ENCODE measurements around the gene FRA10AC1. TPM values are rescaled to one million over a fixed set of nuclear protein-coding genes. Genes with fewer than 3 reads are reported as not detected.

FRA10AC1 gene, protein sequence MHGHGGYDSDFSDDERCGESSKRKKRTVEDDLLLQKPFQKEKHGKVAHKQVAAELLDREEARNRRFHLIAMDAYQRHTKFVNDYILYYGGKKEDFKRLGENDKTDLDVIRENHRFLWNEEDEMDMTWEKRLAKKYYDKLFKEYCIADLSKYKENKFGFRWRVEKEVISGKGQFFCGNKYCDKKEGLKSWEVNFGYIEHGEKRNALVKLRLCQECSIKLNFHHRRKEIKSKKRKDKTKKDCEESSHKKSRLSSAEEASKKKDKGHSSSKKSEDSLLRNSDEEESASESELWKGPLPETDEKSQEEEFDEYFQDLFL
- total RNA-seq = 10 to 100 TPM; 15.2 to 24.1 (median 18.2) TPM
- 28.9 TPM for total RNA-seq (2013)
- total RNA-seq = 11.1 to 40.1 (median 22.1) reads per million in 29 experiments

- under 1% methylated on average over 50 of the region's 52 CpGs for WGBS (ENCODE audit: insufficient coverage)
- Mint-ChIP-seq H3K27me3 (no peaks in the 10 kb centered on the region), H3K27ac (no peak within 1 kb of the TSS), H3K36me3 (peaks cover 8% of the 10 kb centered on the region), H3K4me1 (peaks cover 17 to 22% (median 18%) of the 10 kb centered on the region in 3 donors), H3K9me3 (no peaks in the 10 kb centered on the region), H3K4me3 (no peak within 1 kb of the TSS)
- H3K36me3 ChIP-seq (ENCODE audit: control insufficient read depth in 2 of 2, extremely low read depth in 1 of 2, insufficient read depth in 1 of 2, low read length in 1 of 2) = peaks cover 0 to 3% of the 10 kb centered on the region in 2 donors
- H3K9me3 ChIP-seq = no peaks in the 10 kb centered on the region
- DNase-seq = peak; percentile 72 to 92 (median 84)
- peak within 1 kb of the TSS; percentile 89 to 98 for H3K4me3 ChIP-seq (ENCODE audit: control insufficient read depth in 1 of 2, extremely low read depth in 1 of 2, low read length in 1 of 2)
- peaks cover 11 to 20% of the 10 kb centered on the region in 2 experiments for H3K4me1 ChIP-seq (ENCODE audit: control insufficient read depth in 1 of 2, extremely low read depth in 1 of 2, insufficient read depth in 2 of 2, low read length in 2 of 2)
- ChIA-PET CTCF (interaction anchor here (0.5 to 1.7 kb wide), 12 partner anchors 16 to 1412 kb away, joined by 3 to 7 read pairs (median 3); partner anchors contain the start of genes CPEB3 (in 1 of the 2), MARCHF5 (in 1 of the 2) and NOC3L (in 1 of the 2)), POLR2A (interaction anchor here (0.6 to 1.0 kb wide), 7 partner anchors 9 to 854 kb away, joined by 3 to 5 read pairs (median 3); partner anchors contain the start of gene EXOC6 (in 1 of the 2))
- H3K27ac ChIP-seq (ENCODE audit: low read length) = peak within 1 kb of the TSS; percentile 73
- peak; percentile 84 to 88 (median 86) for ATAC-seq (replicated peaks in 1 of 4)
- no peaks in the 10 kb centered on the region for H3K27me3 ChIP-seq (replicated peaks in 1 of 2; ENCODE audit: control insufficient read depth in 2 of 2, extremely low read depth in 1 of 2, insufficient read depth in 2 of 2, low read length in 1 of 2)
These were observed at the start of gene FRA10AC1 for GRCh38 chr10:93702210-93703001. FRA10AC1 (minus strand) TSS chr10:93702592; CDS start chr10:93700106, 2,486 bp downstream.

- Mint-ChIP-seq H3K9me3 (no peaks in the 10 kb centered on the region), H3K27me3 (peaks cover 12 to 30% of the 10 kb centered on the region in 2 donors), H3K4me1 (peaks cover 6 to 14% (median 7%) of the 10 kb centered on the region in 3 donors), H3K4me3 (peak overlapping the region in 2 of 3 donors; percentile 17 to 53), H3K36me3 (no peaks in the 10 kb centered on the region), H3K27ac (no peak overlapping the region)
- CTCF ChIA-PET = no interaction called here
- Histone ChIP-seq H3K4me1 (ENCODE audit: control insufficient read depth in 1 of 2, extremely low read depth in 1 of 2, insufficient read depth in 2 of 2, low read length in 2 of 2) (peaks cover 0 to 3% of the 10 kb centered on the region in 2 experiments), H3K36me3 (ENCODE audit: control insufficient read depth in 2 of 2, extremely low read depth in 1 of 2, insufficient read depth in 1 of 2, low read length in 1 of 2) (no peaks in the 10 kb centered on the region), H3K27me3 (replicated peaks in 1 of 2; ENCODE audit: control insufficient read depth in 2 of 2, extremely low read depth in 1 of 2, insufficient read depth in 2 of 2, low read length in 1 of 2) (peaks cover 2 to 13% of the 10 kb centered on the region in 2 experiments), H3K27ac (ENCODE audit: low read length) (no peak overlapping the region), H3K9me3 (no peaks in the 10 kb centered on the region), H3K4me3 (ENCODE audit: control insufficient read depth in 1 of 2, extremely low read depth in 1 of 2, low read length in 1 of 2) (peak overlapping the region in 1 of 2 donors; percentile 40)
- DNase-seq (peak in 6 of 35 experiments; percentile 2 to 35 (median 10)), ATAC-seq (replicated peaks in 1 of 4) (peak in 3 of 4 experiments; percentile 35 to 65 (median 45))
- WGBS (ENCODE audit: insufficient coverage) = 0% methylated on average over 2 of the region's 5 CpGs
- POLR2A ChIA-PET = no interaction called here
These were observed 49.4 kb upstream of the FRA10AC1 start for GRCh38 chr10:93751832-93752231.

- H3K9me3 Mint-ChIP-seq = no peaks in the 10 kb centered on the region
- POLR2A ChIA-PET = no interaction called here
- H3K4me3 ChIP-seq (ENCODE audit: control insufficient read depth in 1 of 2, extremely low read depth in 1 of 2, low read length in 1 of 2) = no peak overlapping the region
- H3K4me1 Mint-ChIP-seq = peaks cover 6 to 14% (median 7%) of the 10 kb centered on the region in 3 donors
- WGBS (ENCODE audit: insufficient coverage) = 65% methylated on average over 5 of the region's 7 CpGs
- peaks cover 9 to 25% of the 10 kb centered on the region in 2 donors for H3K27me3 Mint-ChIP-seq
- H3K36me3 Mint-ChIP-seq = no peaks in the 10 kb centered on the region
- H3K27me3 ChIP-seq (replicated peaks in 1 of 2; ENCODE audit: control insufficient read depth in 2 of 2, extremely low read depth in 1 of 2, insufficient read depth in 2 of 2, low read length in 1 of 2) = peaks cover under 1 to 13% of the 10 kb centered on the region in 2 experiments
- peaks cover 0 to 3% of the 10 kb centered on the region in 2 experiments for H3K4me1 ChIP-seq (ENCODE audit: control insufficient read depth in 1 of 2, extremely low read depth in 1 of 2, insufficient read depth in 2 of 2, low read length in 2 of 2)
- no peaks in the 10 kb centered on the region for H3K9me3 ChIP-seq
- ATAC-seq (replicated peaks in 1 of 4) = no peak
- H3K4me3 Mint-ChIP-seq = no peak overlapping the region
- DNase-seq = no peak
- no peaks in the 10 kb centered on the region for H3K36me3 ChIP-seq (ENCODE audit: control insufficient read depth in 2 of 2, extremely low read depth in 1 of 2, insufficient read depth in 1 of 2, low read length in 1 of 2)
- CTCF ChIA-PET = no interaction called here
- no peak overlapping the region for H3K27ac ChIP-seq (ENCODE audit: low read length)
- H3K27ac Mint-ChIP-seq = no peak overlapping the region
These were observed 48.7 kb upstream of the FRA10AC1 start for GRCh38 chr10:93751124-93751523.

- peaks cover 6 to 14% (median 7%) of the 10 kb centered on the region in 3 donors for H3K4me1 Mint-ChIP-seq
- no peak overlapping the region for H3K4me3 ChIP-seq (ENCODE audit: control insufficient read depth in 1 of 2, extremely low read depth in 1 of 2, low read length in 1 of 2)
- POLR2A ChIA-PET = no interaction called here
- H3K4me1 ChIP-seq (ENCODE audit: control insufficient read depth in 1 of 2, extremely low read depth in 1 of 2, insufficient read depth in 2 of 2, low read length in 2 of 2) = peaks cover 0 to 3% of the 10 kb centered on the region in 2 experiments
- CTCF ChIA-PET = interaction anchor here in 1 of 2 donors (0.6 kb wide), 1 partner anchor 602 kb away, joined by 4 read pairs; no protein-coding TSS in a partner anchor
- H3K27me3 ChIP-seq (replicated peaks in 1 of 2; ENCODE audit: control insufficient read depth in 2 of 2, extremely low read depth in 1 of 2, insufficient read depth in 2 of 2, low read length in 1 of 2) = peaks cover 0 to 11% of the 10 kb centered on the region in 2 experiments
- H3K9me3 ChIP-seq = no peaks in the 10 kb centered on the region
- H3K27me3 Mint-ChIP-seq = peaks cover 10 to 24% of the 10 kb centered on the region in 2 donors
- ATAC-seq (replicated peaks in 1 of 4) (no peak), DNase-seq (no peak)
- no peak overlapping the region for H3K4me3 Mint-ChIP-seq
- WGBS (ENCODE audit: insufficient coverage) = 93% methylated on average over 5 of the region's 5 CpGs
- H3K9me3 Mint-ChIP-seq = no peaks in the 10 kb centered on the region
- no peaks in the 10 kb centered on the region for H3K36me3 Mint-ChIP-seq
- H3K36me3 ChIP-seq (ENCODE audit: control insufficient read depth in 2 of 2, extremely low read depth in 1 of 2, insufficient read depth in 1 of 2, low read length in 1 of 2) = no peaks in the 10 kb centered on the region
- H3K27ac Mint-ChIP-seq = no peak overlapping the region
- no peak overlapping the region for H3K27ac ChIP-seq (ENCODE audit: low read length)
These were observed 46.9 kb upstream of the FRA10AC1 start for GRCh38 chr10:93749218-93749799.

DNA sequence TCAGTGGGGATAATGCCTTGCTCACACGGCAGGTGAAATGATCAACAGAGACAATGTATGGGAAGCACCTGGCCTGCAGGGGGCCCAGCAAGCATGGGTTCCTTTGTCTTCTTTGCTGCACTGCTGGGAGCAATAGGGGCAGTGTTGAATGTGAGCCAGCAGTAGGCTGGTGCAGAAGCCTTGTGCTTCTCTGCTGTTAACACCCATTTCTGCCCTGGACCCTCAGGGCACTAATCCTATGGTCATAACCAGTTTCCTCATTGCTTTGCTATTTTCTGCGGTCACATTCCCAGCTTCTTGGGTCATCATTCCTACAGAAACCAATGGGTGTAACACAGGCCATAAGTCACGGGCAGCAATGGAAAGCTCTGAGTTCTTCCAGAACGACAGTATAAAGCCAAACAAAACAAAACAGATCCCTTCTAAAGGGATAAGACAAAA, 44.5 kb upstream of the FRA10AC1 start:
- WGBS (ENCODE audit: insufficient coverage) = 65% methylated on average over 4 of the region's 4 CpGs
- ATAC-seq (replicated peaks in 1 of 4) = peak in 1 of 4 experiments; percentile 34
- H3K4me1 Mint-ChIP-seq = peaks cover 3 to 8% (median 6%) of the 10 kb centered on the region in 3 donors
- no peaks in the 10 kb centered on the region for H3K9me3 Mint-ChIP-seq
- ChIA-PET CTCF (interaction anchor here (0.5 kb wide), 2 partner anchors 15 to 195 kb away, joined by 3 to 4 read pairs; no protein-coding TSS in a partner anchor), POLR2A (no interaction called here)
- H3K36me3 ChIP-seq (ENCODE audit: control insufficient read depth in 2 of 2, extremely low read depth in 1 of 2, insufficient read depth in 1 of 2, low read length in 1 of 2) = no peaks in the 10 kb centered on the region
- H3K36me3 Mint-ChIP-seq = no peaks in the 10 kb centered on the region
- H3K4me1 ChIP-seq (ENCODE audit: control insufficient read depth in 1 of 2, extremely low read depth in 1 of 2, insufficient read depth in 2 of 2, low read length in 2 of 2) = peaks cover 0 to 1% of the 10 kb centered on the region in 2 experiments
- no peak overlapping the region for H3K4me3 ChIP-seq (ENCODE audit: control insufficient read depth in 1 of 2, extremely low read depth in 1 of 2, low read length in 1 of 2)
- peaks cover 13 to 22% of the 10 kb centered on the region in 2 donors for H3K27me3 Mint-ChIP-seq
- peaks cover 0 to 11% of the 10 kb centered on the region in 2 experiments for H3K27me3 ChIP-seq (replicated peaks in 1 of 2; ENCODE audit: control insufficient read depth in 2 of 2, extremely low read depth in 1 of 2, insufficient read depth in 2 of 2, low read length in 1 of 2)
- peak in 2 of 35 experiments; percentile 8 to 9 for DNase-seq
- H3K9me3 ChIP-seq = no peaks in the 10 kb centered on the region
- H3K4me3 Mint-ChIP-seq = no peak overlapping the region
- no peak overlapping the region for H3K27ac ChIP-seq (ENCODE audit: low read length)
- no peak overlapping the region for H3K27ac Mint-ChIP-seq

Measured in T-cell (primary cell).